ENCODE measurements around the gene RNF11.
"Not testable (repeated sequence)": the region's sequence is repeated elsewhere in the genome, so short reads cannot be mapped to it uniquely, and the experiment has no call there.

RNF11 gene

DNA sequence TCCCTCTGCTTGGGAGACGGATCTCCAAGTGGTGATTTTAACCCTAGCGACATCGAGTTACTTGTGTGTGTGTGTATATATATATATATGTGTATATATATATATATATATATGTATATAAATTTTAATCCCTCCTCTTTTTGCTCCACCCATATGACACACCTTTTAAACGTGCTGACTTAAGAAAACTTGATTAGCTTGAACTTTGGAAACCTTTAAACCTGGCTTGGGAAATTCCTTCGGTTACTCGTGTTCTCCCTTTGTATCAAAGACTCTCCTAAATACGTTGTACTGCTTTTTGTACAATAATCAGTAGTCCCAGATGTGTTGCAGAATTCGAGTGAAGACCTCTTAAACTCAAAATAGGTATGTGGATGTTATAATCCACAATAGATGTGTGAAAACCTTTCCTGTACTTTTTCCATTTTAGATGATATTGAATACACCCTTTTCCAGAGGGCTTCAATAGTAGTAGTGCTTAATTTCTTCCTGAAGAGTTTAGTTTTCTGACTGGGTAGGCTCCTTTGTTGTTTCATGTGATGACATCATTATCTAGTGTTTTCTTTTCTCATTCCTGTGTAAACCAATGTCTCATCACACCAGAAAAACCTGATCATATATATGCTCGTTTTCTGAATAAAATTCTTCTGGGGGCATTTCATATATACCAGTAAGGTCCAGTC, 1.4 kb downstream of the RNF11 start:
- Mint-ChIP-seq H3K4me3 (no peak overlapping the region), H3K27ac (no peak overlapping the region), H3K27me3 (no peaks in the 10 kb centered on the region), H3K9me3 (ENCODE audit: low read depth) (no peaks in the 10 kb centered on the region), H3K36me3 (no peaks in the 10 kb centered on the region), H3K4me1 (ENCODE audit: low read depth) (peaks cover 49% of the 10 kb centered on the region)

DNA sequence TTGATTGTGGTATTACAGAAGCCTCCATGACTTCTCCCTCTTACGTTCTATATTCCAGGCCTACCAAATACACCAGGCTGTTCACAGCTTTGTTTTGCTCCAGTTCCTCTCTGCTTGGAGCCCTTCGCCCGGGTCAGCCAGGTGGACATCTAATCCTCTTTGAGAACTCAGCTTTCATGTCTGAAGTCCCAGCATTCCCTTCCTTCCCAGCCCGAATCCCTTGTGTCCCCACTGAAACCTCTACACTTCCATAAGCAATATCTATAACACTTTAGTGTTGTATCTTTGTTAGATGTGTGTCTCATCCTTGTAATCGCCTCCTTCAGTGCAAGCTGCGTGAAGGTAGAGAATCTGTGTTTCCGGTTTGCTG, 1.9 kb downstream of the RNF11 start:
- peaks cover 54% of the 10 kb centered on the region for H3K4me1 Mint-ChIP-seq (ENCODE audit: low read depth)
- peaks cover 4% of the 10 kb centered on the region for H3K36me3 Mint-ChIP-seq
- no peaks in the 10 kb centered on the region for H3K9me3 Mint-ChIP-seq (ENCODE audit: low read depth)

DNA sequence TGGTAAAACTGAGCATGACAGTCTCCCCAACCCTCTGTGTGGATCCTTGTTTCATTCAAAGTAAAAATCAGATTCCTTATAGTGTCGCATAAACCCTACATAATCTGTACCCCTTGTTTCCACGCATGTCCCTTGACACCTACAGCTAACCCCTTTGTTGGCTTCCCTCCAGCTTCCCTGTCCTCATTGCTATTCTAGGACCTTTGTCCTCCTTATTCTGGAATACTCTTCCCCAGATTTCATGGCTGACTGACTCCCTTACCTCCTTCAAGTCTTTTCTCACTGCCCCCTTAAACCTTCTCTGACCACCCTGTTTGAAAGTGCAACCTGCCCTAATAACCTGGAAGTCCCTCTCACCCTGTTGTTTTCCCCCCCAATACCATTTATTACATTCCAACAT, 4.0 kb downstream of the RNF11 start:
- Mint-ChIP-seq H3K36me3 (peaks cover 12% of the 10 kb centered on the region), H3K4me3 (no peak overlapping the region), H3K27me3 (no peaks in the 10 kb centered on the region), H3K4me1 (ENCODE audit: low read depth) (peaks cover 58% of the 10 kb centered on the region), H3K27ac (no peak overlapping the region), H3K9me3 (ENCODE audit: low read depth) (no peaks in the 10 kb centered on the region)

More for the DNA sequence above, 1.9 kb downstream of the RNF11 start:
- Mint-ChIP-seq H3K27me3 (no peaks in the 10 kb centered on the region), H3K27ac (no peak overlapping the region), H3K4me3 (no peak overlapping the region)

DNA sequence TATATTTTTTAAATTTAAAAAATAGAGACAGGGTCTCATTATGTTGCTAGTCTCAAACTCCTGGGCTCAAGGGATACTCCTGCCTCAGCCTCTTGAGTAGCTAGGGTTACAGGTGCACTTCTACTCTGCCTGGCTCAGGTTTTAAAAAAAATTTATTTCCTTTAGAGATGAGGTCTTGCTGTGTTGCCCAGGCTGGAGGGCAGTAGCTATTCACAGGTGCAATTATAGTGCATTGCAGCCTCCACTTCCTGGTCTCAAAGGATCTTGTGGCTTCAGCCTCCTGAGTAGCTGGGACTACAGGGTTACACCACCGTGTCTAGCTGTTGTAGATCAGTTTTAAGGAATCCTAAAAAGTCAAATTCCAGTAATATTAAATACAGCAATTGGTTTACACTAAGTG, 5.0 kb downstream of the RNF11 start:
- Mint-ChIP-seq H3K27ac (peak overlapping the region; percentile 34), H3K9me3 (ENCODE audit: low read depth) (no peaks in the 10 kb centered on the region), H3K36me3 (peaks cover 12% of the 10 kb centered on the region), H3K4me1 (ENCODE audit: low read depth) (peaks cover 56% of the 10 kb centered on the region), H3K4me3 (peak overlapping the region; percentile 30), H3K27me3 (no peaks in the 10 kb centered on the region)

- Mint-ChIP-seq H3K4me3 (no peak overlapping the region), H3K36me3 (peaks cover 14% of the 10 kb centered on the region), H3K4me1 (ENCODE audit: low read depth) (peaks cover 69% of the 10 kb centered on the region), H3K9me3 (ENCODE audit: low read depth) (no peaks in the 10 kb centered on the region), H3K27me3 (no peaks in the 10 kb centered on the region), H3K27ac (no peak overlapping the region)
These were observed 6.5 kb downstream of the RNF11 start for GRCh38 chr1:51242546-51242945.

GRCh38 chr1:51247022-51247421, 10.9 kb downstream of the RNF11 start:
- peaks cover 14% of the 10 kb centered on the region for H3K36me3 Mint-ChIP-seq
- no peak overlapping the region for H3K4me3 Mint-ChIP-seq
- no peak overlapping the region for H3K27ac Mint-ChIP-seq
- H3K4me1 Mint-ChIP-seq (ENCODE audit: low read depth): peaks cover 64% of the 10 kb centered on the region
- H3K9me3 Mint-ChIP-seq (ENCODE audit: low read depth): no peaks in the 10 kb centered on the region
- H3K27me3 Mint-ChIP-seq: no peaks in the 10 kb centered on the region

DNA sequence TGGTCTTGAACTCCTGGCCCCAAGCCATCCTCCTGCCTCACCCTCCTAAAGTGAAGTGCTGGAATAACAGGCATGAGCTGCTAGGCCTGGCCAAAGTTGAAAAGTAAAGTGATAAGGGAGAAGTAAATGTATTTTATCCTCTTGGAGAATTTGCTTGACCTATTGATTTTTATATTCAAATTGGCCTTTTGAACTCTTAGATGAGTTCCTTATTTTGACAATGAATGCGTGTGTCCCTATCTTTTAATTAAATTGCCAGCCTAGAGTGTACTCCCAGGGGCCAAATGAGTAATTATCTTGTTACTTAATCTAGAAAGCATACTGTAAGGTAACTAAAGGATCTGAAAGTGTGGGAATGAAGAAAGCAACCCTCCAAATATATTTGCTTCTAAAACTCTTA, 11.4 kb downstream of the RNF11 start:
- Mint-ChIP-seq H3K27ac (no peak overlapping the region), H3K36me3 (peaks cover 15% of the 10 kb centered on the region), H3K27me3 (no peaks in the 10 kb centered on the region), H3K9me3 (ENCODE audit: low read depth) (no peaks in the 10 kb centered on the region), H3K4me3 (no peak overlapping the region), H3K4me1 (ENCODE audit: low read depth) (peaks cover 66% of the 10 kb centered on the region)

DNA sequence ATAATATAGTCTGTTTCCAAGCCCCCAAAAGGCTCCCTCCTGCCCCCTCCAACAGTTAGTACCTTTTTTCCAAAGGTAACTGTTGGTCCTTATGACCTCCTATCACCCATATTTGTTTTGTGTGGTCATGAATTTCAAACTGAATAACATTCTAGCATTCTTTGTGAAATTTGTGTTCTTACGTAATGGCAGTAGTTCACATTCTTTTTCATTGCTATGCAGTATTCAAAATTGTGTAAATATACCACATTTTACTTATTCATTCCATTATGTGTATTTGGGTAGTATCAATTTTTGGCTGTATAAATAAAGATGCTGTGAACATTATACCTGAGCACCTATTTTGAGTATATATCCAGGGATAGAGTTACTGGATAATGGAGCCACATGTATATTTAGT, 13.4 kb downstream of the RNF11 start:
- H3K4me1 Mint-ChIP-seq (ENCODE audit: low read depth): peaks cover 62% of the 10 kb centered on the region

GRCh38 chr1:51250729-51251128, 14.7 kb downstream of the RNF11 start:
- peaks cover 58% of the 10 kb centered on the region for H3K4me1 Mint-ChIP-seq (ENCODE audit: low read depth)
- H3K36me3 Mint-ChIP-seq; H3K27me3 Mint-ChIP-seq; H3K9me3 Mint-ChIP-seq (ENCODE audit: low read depth); H3K27ac Mint-ChIP-seq; H3K4me3 Mint-ChIP-seq: not testable (repeated sequence)

More for the DNA sequence above, 13.4 kb downstream of the RNF11 start:
- Mint-ChIP-seq H3K27ac (no peak overlapping the region), H3K4me3 (no peak overlapping the region), H3K9me3 (ENCODE audit: low read depth) (no peaks in the 10 kb centered on the region), H3K36me3 (peaks cover 6% of the 10 kb centered on the region), H3K27me3 (no peaks in the 10 kb centered on the region)

DNA sequence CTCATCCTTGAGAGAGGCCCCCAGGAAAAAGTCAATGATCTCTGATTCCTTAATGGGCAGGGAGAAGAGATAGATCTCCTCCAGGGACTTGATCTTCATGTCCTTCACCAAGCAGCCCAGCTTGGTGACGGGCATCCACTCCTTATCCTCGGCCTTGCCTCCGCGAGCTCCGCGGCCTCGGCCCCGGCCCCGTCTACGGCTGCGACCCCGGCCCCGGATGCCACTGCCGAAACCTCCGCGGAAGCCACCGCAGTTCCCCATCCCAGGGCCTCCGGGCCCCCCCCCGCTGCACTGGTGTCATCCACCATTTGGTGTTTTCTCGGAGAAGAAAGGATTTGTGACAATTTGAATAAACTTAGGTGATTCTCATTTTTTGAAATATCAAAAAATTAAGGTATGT, 15.1 kb downstream of the RNF11 start:
- H3K36me3 Mint-ChIP-seq; H3K27ac Mint-ChIP-seq; H3K27me3 Mint-ChIP-seq; H3K4me3 Mint-ChIP-seq; H3K9me3 Mint-ChIP-seq (ENCODE audit: low read depth): not testable (repeated sequence)
- peaks cover 58% of the 10 kb centered on the region for H3K4me1 Mint-ChIP-seq (ENCODE audit: low read depth)

DNA sequence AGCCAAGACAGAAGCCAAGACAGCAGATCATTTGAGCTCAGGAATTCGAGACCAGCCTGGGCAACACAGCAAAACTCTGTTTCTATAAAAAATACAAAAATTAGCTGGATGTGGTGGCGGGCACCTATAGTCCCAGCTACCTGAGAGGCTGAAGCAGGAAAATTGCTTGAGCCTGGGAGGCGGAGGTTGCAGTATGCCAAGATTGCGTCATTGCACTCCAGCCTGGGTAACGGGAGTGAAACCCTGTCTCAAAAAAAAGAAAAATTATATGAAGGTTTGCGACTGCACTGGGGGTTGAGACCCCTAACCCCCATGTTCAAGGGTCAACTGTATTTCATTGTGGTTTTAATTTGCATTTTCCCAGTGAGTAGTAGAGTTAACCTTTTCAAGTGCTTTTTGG, 16.3 kb downstream of the RNF11 start:
- Mint-ChIP-seq H3K4me1 (ENCODE audit: low read depth) (peaks cover 52% of the 10 kb centered on the region), H3K9me3 (ENCODE audit: low read depth) (no peaks in the 10 kb centered on the region), H3K27me3 (no peaks in the 10 kb centered on the region), H3K27ac (no peak overlapping the region), H3K4me3 (no peak overlapping the region), H3K36me3 (peaks cover 5% of the 10 kb centered on the region)

DNA sequence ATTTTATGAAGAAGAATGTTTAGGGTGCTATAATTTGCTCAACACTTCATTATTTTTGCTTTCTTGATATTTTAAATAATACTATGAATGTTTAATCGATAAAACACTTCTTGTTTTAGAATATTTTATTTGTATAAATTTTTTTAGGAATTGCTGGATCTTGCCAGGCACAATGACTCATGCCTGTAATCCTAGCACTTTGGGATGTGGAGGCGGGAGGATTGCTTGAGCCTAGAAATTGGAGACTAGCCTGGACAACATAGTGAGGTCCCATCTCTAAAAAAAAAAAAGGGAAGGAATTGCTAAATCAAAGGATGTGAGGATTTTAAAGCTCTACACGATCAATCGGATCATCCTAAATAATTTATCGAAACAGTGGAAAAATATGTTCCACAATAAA, 17.6 kb downstream of the RNF11 start:
- H3K36me3 Mint-ChIP-seq: peaks cover 5% of the 10 kb centered on the region
- H3K9me3 Mint-ChIP-seq (ENCODE audit: low read depth): no peaks in the 10 kb centered on the region
- H3K27me3 Mint-ChIP-seq: no peaks in the 10 kb centered on the region
- H3K27ac Mint-ChIP-seq: no peak overlapping the region
- H3K4me1 Mint-ChIP-seq (ENCODE audit: low read depth): peaks cover 51% of the 10 kb centered on the region
- no peak overlapping the region for H3K4me3 Mint-ChIP-seq

- no peaks in the 10 kb centered on the region for H3K9me3 Mint-ChIP-seq (ENCODE audit: low read depth)
- peaks cover 56% of the 10 kb centered on the region for H3K4me1 Mint-ChIP-seq (ENCODE audit: low read depth)
- no peak overlapping the region for H3K27ac Mint-ChIP-seq
These were observed 19.3 kb downstream of the RNF11 start for GRCh38 chr1:51255331-51255730.

DNA sequence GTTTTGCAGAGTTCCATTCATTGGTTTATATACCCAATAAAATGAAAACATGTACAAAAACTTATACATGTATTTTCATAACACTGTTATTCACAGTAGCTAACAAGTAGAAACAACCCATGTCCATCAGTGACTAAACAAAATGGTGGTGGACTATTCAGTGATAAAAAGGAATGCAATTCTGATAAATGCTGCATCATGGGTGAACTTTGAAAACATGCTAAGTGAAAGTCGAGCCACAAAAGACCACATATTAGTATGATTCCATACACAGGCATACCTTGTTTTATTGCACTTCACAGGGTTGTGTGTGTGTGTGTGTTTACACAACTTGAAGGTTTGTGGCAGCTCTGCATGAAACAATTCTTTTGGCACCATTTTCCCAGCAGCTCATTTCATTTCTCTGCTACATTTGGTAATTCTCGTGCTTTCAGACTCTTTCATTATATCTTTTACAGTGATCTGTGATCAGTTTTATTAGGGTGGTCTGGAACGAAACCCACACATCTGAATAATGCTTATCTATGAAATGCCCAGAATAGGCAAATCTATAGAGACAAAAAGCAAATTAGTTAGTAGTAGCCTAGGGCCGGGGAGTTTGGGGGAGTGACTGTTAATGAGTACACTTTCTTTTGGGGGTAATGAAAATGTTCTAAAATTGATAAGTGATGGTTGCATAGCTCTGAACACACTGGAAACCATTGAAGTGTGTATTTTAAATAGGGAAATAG, 27.2 kb downstream of the RNF11 start:
- Mint-ChIP-seq H3K36me3 (peaks cover 2% of the 10 kb centered on the region), H3K27me3 (no peaks in the 10 kb centered on the region), H3K4me3 (no peak overlapping the region), H3K27ac (no peak overlapping the region), H3K9me3 (ENCODE audit: low read depth) (no peaks in the 10 kb centered on the region), H3K4me1 (ENCODE audit: low read depth) (peaks cover 81% of the 10 kb centered on the region)

More at GRCh38 chr1:51255331-51255730, 19.3 kb downstream of the RNF11 start:
- H3K4me3 Mint-ChIP-seq: no peak overlapping the region
- peaks cover 5% of the 10 kb centered on the region for H3K36me3 Mint-ChIP-seq
- H3K27me3 Mint-ChIP-seq: no peaks in the 10 kb centered on the region

GRCh38 chr1:51264451-51264850, 28.4 kb downstream of the RNF11 start:
- H3K9me3 Mint-ChIP-seq (ENCODE audit: low read depth): no peaks in the 10 kb centered on the region
- H3K4me3 Mint-ChIP-seq: no peak overlapping the region
- peak overlapping the region; percentile 34 for H3K27ac Mint-ChIP-seq
- no peaks in the 10 kb centered on the region for H3K27me3 Mint-ChIP-seq
- peaks cover 5% of the 10 kb centered on the region for H3K36me3 Mint-ChIP-seq
- peaks cover 73% of the 10 kb centered on the region for H3K4me1 Mint-ChIP-seq (ENCODE audit: low read depth)

DNA sequence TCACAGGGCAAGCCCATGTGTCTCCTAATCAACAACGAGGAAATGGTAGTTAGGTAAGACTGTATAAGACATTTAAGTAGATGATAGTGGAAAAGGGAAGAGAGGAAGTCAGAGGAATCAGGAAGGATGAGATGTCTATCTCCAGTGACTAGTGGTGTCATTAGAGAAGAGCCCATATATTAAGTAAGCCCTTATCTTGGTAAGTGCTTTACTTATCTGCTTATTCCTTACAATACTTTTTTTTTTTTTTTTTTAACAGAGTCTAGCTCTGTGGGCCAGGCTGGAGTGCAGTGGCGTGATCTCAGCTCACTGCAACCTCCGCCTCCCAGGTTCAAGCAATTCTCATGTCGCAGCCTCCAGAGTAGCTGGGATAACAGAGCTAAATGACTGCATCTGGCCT, 29.5 kb downstream of the RNF11 start:
- Mint-ChIP-seq H3K9me3 (ENCODE audit: low read depth) (no peaks in the 10 kb centered on the region), H3K27me3 (no peaks in the 10 kb centered on the region), H3K4me1 (ENCODE audit: low read depth) (peaks cover 62% of the 10 kb centered on the region), H3K36me3 (peaks cover 6% of the 10 kb centered on the region), H3K4me3 (no peak overlapping the region), H3K27ac (no peak overlapping the region)
